ENCODE measurements around the gene UNC45B.
"Not testable (repeated sequence)": the region's sequence is repeated elsewhere in the genome, so short reads cannot be mapped to it uniquely, and the experiment has no call there.

The UNC45B gene

GRCh38 chr17:35170968-35171771 is 23.6 kb downstream of the UNC45B start:
- DNase-seq (ENCODE audit: low read depth), result no peak

- no peak for DNase-seq (ENCODE audit: low read depth)
Observed at GRCh38 chr17:35171834-35172233, 24.2 kb downstream of the UNC45B start.

- DNase-seq (ENCODE audit: low read depth), result not testable (repeated sequence)
Observed at GRCh38 chr17:35172321-35172720, 24.7 kb downstream of the UNC45B start.

GRCh38 chr17:35174835-35175334 is 27.3 kb downstream of the UNC45B start:
- DNase-seq (ENCODE audit: low read depth), result no peak

- no peak for DNase-seq (ENCODE audit: low read depth)
Observed at GRCh38 chr17:35175638-35176415, 28.2 kb downstream of the UNC45B start.

- no peak for DNase-seq (ENCODE audit: low read depth)
Observed at GRCh38 chr17:35176897-35177296, 29.3 kb downstream of the UNC45B start.

- not testable (repeated sequence) for DNase-seq (ENCODE audit: low read depth)
Observed at GRCh38 chr17:35179379-35179778, 31.8 kb downstream of the UNC45B start.

- DNase-seq (ENCODE audit: low read depth), result no peak
Observed at GRCh38 chr17:35183332-35183731, 35.7 kb downstream of the UNC45B start.

- no peak for DNase-seq (ENCODE audit: low read depth)
Observed at GRCh38 chr17:35184274-35184673, 36.7 kb downstream of the UNC45B start.

GRCh38 chr17:35185849-35186248 is 38.2 kb downstream of the UNC45B start:
- no peak for DNase-seq (ENCODE audit: low read depth)

GRCh38 chr17:35187481-35187880 is 39.9 kb downstream of the UNC45B start:
- no peak for DNase-seq (ENCODE audit: low read depth)

- DNase-seq (ENCODE audit: low read depth), result no peak
Observed at GRCh38 chr17:35188111-35188510, 40.5 kb downstream of the UNC45B start.

GRCh38 chr17:35189291-35189690 is 41.7 kb downstream of the UNC45B start:
- DNase-seq (ENCODE audit: low read depth), result no peak

GRCh38 chr17:35191001-35191695 is 43.5 kb downstream of the UNC45B start:
- no peak for DNase-seq (ENCODE audit: low read depth)

GRCh38 chr17:35192708-35193107 is 45.1 kb downstream of the UNC45B start:
- DNase-seq (ENCODE audit: low read depth), result no peak

- not testable (repeated sequence) for DNase-seq (ENCODE audit: low read depth)
Observed at GRCh38 chr17:35194001-35194400, 46.4 kb downstream of the UNC45B start, which contains the start of gene SLC35G3. Gene SLC35G3 (minus strand): TSS chr17:35194393. CDS start chr17:35194307, 86 bp downstream.

GRCh38 chr17:35195062-35195461 is 47.4 kb downstream of the UNC45B start:
- not testable (repeated sequence) for DNase-seq (ENCODE audit: low read depth)

GRCh38 chr17:35202582-35202981 is 55.0 kb downstream of the UNC45B start:
- DNase-seq (ENCODE audit: low read depth), result not testable (repeated sequence)

- no peak for DNase-seq (ENCODE audit: low read depth)
Observed at GRCh38 chr17:35210741-35211140, 63.1 kb downstream of the UNC45B start.

- DNase-seq (ENCODE audit: low read depth), result no peak
Observed at GRCh38 chr17:35212668-35213067, 65.1 kb downstream of the UNC45B start.

- DNase-seq (ENCODE audit: low read depth), result no peak
Observed at GRCh38 chr17:35213412-35213940, 65.9 kb downstream of the UNC45B start.

- no peak for DNase-seq (ENCODE audit: low read depth)
Observed at GRCh38 chr17:35214192-35214591, 66.6 kb downstream of the UNC45B start.

Data from stimulated activated CD8-positive, alpha-beta memory T cell treated with anti-CD3 and anti-CD28 coated beads, Interleukin-12 subunit alpha, Interleukin-12 subunit beta, amount 100 ng/mL, for 4 hours (primary cell).